Common myeloid progenitor, CD34-positive (primary cell): ENCODE results near the gene IDH2.

ENCODE experiments used
- CTCF ChIA-PET: fragments of 350-600 bp; sonication (Branson Sonifier 250); formaldehyde crosslinking; loops from one replicate; lab custom pipeline; 2021; ENCODE audit warnings: antibody characterized with exemption; lab: Charles Lee
- POLR2A ChIA-PET: fragments of 350-600 bp; sonication (Branson Sonifier 250); formaldehyde crosslinking; loops from one replicate; lab custom pipeline; 2021; ENCODE audit warnings: antibody characterized with exemption; lab: Charles Lee
- DNase-seq, 3 donors: peaks; one replicate each; pipeline versions ENCODE4 v3.0.0 to v3.0.0-alpha.2; 2013
- H3K27ac ChIP-seq, 2 experiments: 1 replicate in 1 of 2; 2 replicates in 1 of 2; pipeline ENCODE4 v1.7.0; 2013; ENCODE audit warnings: inconsistent platforms in 2 of 2, low read length in 2 of 2, mild to moderate bottlenecking in 2 of 2, low read depth in 1 of 2, moderate library complexity in 1 of 2; ENCODE audit not compliant: severe bottlenecking in 2 of 2, insufficient read depth in 1 of 2, poor library complexity in 1 of 2
- H3K27me3 ChIP-seq, 5 experiments: replicated peaks in 2 of 5; 1 replicate in 3 of 5; 2 replicates in 2 of 5; pipeline versions ENCODE4 v1.6.1 to v1.7.0; 2013; ENCODE audit warnings: low read length in 4 of 5, mild to moderate bottlenecking in 2 of 5, moderate library complexity in 2 of 5, inconsistent platforms in 1 of 5; ENCODE audit not compliant: insufficient read depth in 5 of 5, control insufficient read depth in 4 of 5
- H3K36me3 ChIP-seq, 4 experiments: 1 replicate in 2 of 4; 2 replicates in 2 of 4; pipeline versions ENCODE4 v1.6.1 to v1.7.0; 2013; ENCODE audit warnings: low read length in 3 of 4, control low read depth in 1 of 4, mild to moderate bottlenecking in 1 of 4; ENCODE audit not compliant: control insufficient read depth in 4 of 4, insufficient read depth in 4 of 4
- H3K4me1 ChIP-seq, 4 experiments: 1 replicate in 3 of 4; 2 replicates in 1 of 4; pipeline versions ENCODE4 v1.6.1 to v1.7.1; 2013; ENCODE audit warnings: low read length in 3 of 4, mild to moderate bottlenecking in 3 of 4, control low read depth in 1 of 4, inconsistent platforms in 1 of 4, moderate library complexity in 1 of 4; ENCODE audit not compliant: control insufficient read depth in 4 of 4, insufficient read depth in 4 of 4; ENCODE audit errors: control extremely low read depth in 1 of 4
- H3K4me3 ChIP-seq, 7 experiments: 1 replicate in 4 of 7; 2 replicates in 3 of 7; pipeline versions ENCODE4 v1.5.1 to v1.7.0; 2013; ENCODE audit warnings: mild to moderate bottlenecking in 7 of 7, low read length in 6 of 7, moderate library complexity in 6 of 7, inconsistent platforms in 2 of 7, low read depth in 2 of 7, control low read depth in 1 of 7; ENCODE audit not compliant: insufficient read depth in 4 of 7, control insufficient read depth in 1 of 7; ENCODE audit errors: extremely low read depth in 1 of 7
- H3K9me3 ChIP-seq, 5 experiments: 1 replicate in 4 of 5; 2 replicates in 1 of 5; pipeline versions ENCODE4 v1.6.1 to v1.7.1; 2013; ENCODE audit warnings: low read length in 4 of 5, mild to moderate bottlenecking in 2 of 5, inconsistent platforms in 1 of 5, low read depth in 1 of 5, moderate library complexity in 1 of 5; ENCODE audit not compliant: control insufficient read depth in 4 of 5, insufficient read depth in 2 of 5; ENCODE audit errors: control extremely low read depth in 1 of 5
- WGBS: methylation state at CpG from one replicate; pipeline ENCODE4 v1.1.5; 2013; ENCODE audit not compliant: insufficient coverage; 5-methylcytosine and 5-hydroxymethylcytosine counted together

The IDH2 gene

GRCh38 chr15:90060797-90061196, 41.5 kb downstream of the IDH2 start:
- H3K9me3 ChIP-seq, result no peaks in the 10 kb centered on the region
- H3K27ac ChIP-seq, result no peak overlapping the region

GRCh38 chr15:90059208-90059985, 42.9 kb downstream of the IDH2 start:
- CTCF ChIA-PET, result interaction anchor here (0.6 kb wide), 1 partner anchor 12 kb away, joined by 3 read pairs; no protein-coding TSS in a partner anchor
- Histone ChIP-seq H3K27me3 (no peaks in the 10 kb centered on the region), H3K9me3 (no peaks in the 10 kb centered on the region), H3K27ac (peak overlapping the region in 1 of 2 experiments; percentile 54), H3K36me3 (peaks cover 0 to 8% (median 0%) of the 10 kb centered on the region in 4 experiments), H3K4me1 (peaks cover 8 to 81% (median 40%) of the 10 kb centered on the region in 4 experiments), H3K4me3 (peak overlapping the region in 2 of 7 experiments; percentile 4 to 9)
- WGBS, result 8% methylated on average over 14 of the region's 21 CpGs
- POLR2A ChIA-PET, result interaction anchor here (1.0 kb wide), 1 partner anchor 25 kb away, joined by 5 read pairs; no protein-coding TSS in a partner anchor
- peak; percentile 86 to 97 (median 96) for DNase-seq

More at GRCh38 chr15:90060797-90061196, 41.5 kb downstream of the IDH2 start:
- H3K4me1 ChIP-seq, result peaks cover 20 to 85% (median 47%) of the 10 kb centered on the region in 4 experiments
- CTCF ChIA-PET, result interaction anchor here (1.0 to 2.1 kb wide), 5 partner anchors 10 to 162 kb away, joined by 3 to 6 read pairs (median 3); no protein-coding TSS in a partner anchor
- no peak overlapping the region for H3K4me3 ChIP-seq
- no peaks in the 10 kb centered on the region for H3K27me3 ChIP-seq
- POLR2A ChIA-PET, result no interaction called here
- peaks cover 0 to 8% (median 0%) of the 10 kb centered on the region in 4 experiments for H3K36me3 ChIP-seq
- no peak for DNase-seq
- 100% methylated on average over 1 of the region's 3 CpGs for WGBS

- no peak overlapping the region for H3K4me3 ChIP-seq
- peaks cover 5 to 80% (median 35%) of the 10 kb centered on the region in 4 experiments for H3K4me1 ChIP-seq
- no peaks in the 10 kb centered on the region for H3K9me3 ChIP-seq
- 93% methylated on average over 5 of the region's 5 CpGs for WGBS
- peak overlapping the region in 1 of 2 experiments; percentile 54 for H3K27ac ChIP-seq
- ChIA-PET POLR2A (no interaction called here), CTCF (no interaction called here)
- H3K27me3 ChIP-seq, result no peaks in the 10 kb centered on the region
- DNase-seq, result peak in 1 of 3 donors; percentile 16
- peaks cover 0 to 8% (median 0%) of the 10 kb centered on the region in 4 experiments for H3K36me3 ChIP-seq
These were observed 43.5 kb downstream of the IDH2 start for GRCh38 chr15:90058775-90059174.

- peak overlapping the region in 1 of 7 experiments; percentile 22 for H3K4me3 ChIP-seq
- DNase-seq, result peak in 1 of 3 donors; percentile 15
- 74% methylated on average over 3 of the region's 4 CpGs for WGBS
- no peaks in the 10 kb centered on the region for H3K9me3 ChIP-seq
- CTCF ChIA-PET, result no interaction called here
- H3K36me3 ChIP-seq, result peaks cover 0 to 8% (median 0%) of the 10 kb centered on the region in 4 experiments
- POLR2A ChIA-PET, result no interaction called here
- peaks cover 5 to 78% (median 30%) of the 10 kb centered on the region in 4 experiments for H3K4me1 ChIP-seq
- no peaks in the 10 kb centered on the region for H3K27me3 ChIP-seq
- H3K27ac ChIP-seq, result peak overlapping the region in 1 of 2 experiments; percentile 49
These were observed 44.0 kb downstream of the IDH2 start for GRCh38 chr15:90058308-90058707.

GRCh38 chr15:90056529-90056928, 45.7 kb downstream of the IDH2 start:
- DNase-seq, result no peak
- H3K4me3 ChIP-seq, result no peak overlapping the region
- H3K27ac ChIP-seq, result no peak overlapping the region
- H3K27me3 ChIP-seq, result no peaks in the 10 kb centered on the region
- ChIA-PET POLR2A (interaction anchor here (0.6 kb wide), 1 partner anchor 100 kb away, joined by 6 read pairs; no protein-coding TSS in a partner anchor), CTCF (interaction anchor here (1.5 kb wide), 3 partner anchors 11 to 81 kb away, joined by 3 to 5 read pairs (median 4); no protein-coding TSS in a partner anchor)
- peaks cover 0 to 5% (median 0%) of the 10 kb centered on the region in 4 experiments for H3K36me3 ChIP-seq
- H3K9me3 ChIP-seq, result no peaks in the 10 kb centered on the region
- WGBS, result 99% methylated on average over 7 of the region's 7 CpGs
- peaks cover 5 to 72% (median 27%) of the 10 kb centered on the region in 4 experiments for H3K4me1 ChIP-seq

- H3K27me3 ChIP-seq, result no peaks in the 10 kb centered on the region
- DNase-seq, result no peak
- ChIA-PET CTCF (interaction anchor here (0.8 to 1.6 kb wide), 8 partner anchors 10 to 53 kb away, joined by 3 to 6 read pairs (median 4); no protein-coding TSS in a partner anchor), POLR2A (interaction anchor here (1.1 kb wide), 1 partner anchor 21 kb away, joined by 4 read pairs; no protein-coding TSS in a partner anchor)
- no peak overlapping the region for H3K27ac ChIP-seq
- no peaks in the 10 kb centered on the region for H3K9me3 ChIP-seq
- 91% methylated on average over 7 of the region's 7 CpGs for WGBS
- H3K4me3 ChIP-seq, result no peak overlapping the region
- peaks cover 5 to 64% (median 25%) of the 10 kb centered on the region in 4 experiments for H3K4me1 ChIP-seq
- peaks cover 0 to 2% (median 0%) of the 10 kb centered on the region in 4 experiments for H3K36me3 ChIP-seq
These were observed 47.1 kb downstream of the IDH2 start for GRCh38 chr15:90055182-90055581.
